Keratinocyte (primary cell): Measurements from ENCODE around the gene CARMIL1.

Experiments used
- EZH2 ChIP-seq: IDR thresholded peaks from one replicate; pipeline ENCODE4 v1.6.1; 2012; ENCODE audit warnings: inconsistent platforms, mild to moderate bottlenecking, low read length, moderate library complexity
- TF ChIP-seq, protein P1 (sequence below), 3 experiments: IDR thresholded peaks in 1 of 3; conservative IDR thresholded peaks in 1 of 3; optimal IDR thresholded peaks in 1 of 3; 2 replicates in 2 of 3; 3 replicates in 1 of 3; pipeline versions ENCODE3 to v1.5.1; 2011; ENCODE audit warnings: low read length in 3 of 3, mild to moderate bottlenecking in 3 of 3, moderate library complexity in 2 of 3, control low read depth in 1 of 3, inconsistent platforms in 1 of 3; ENCODE audit not compliant: insufficient read depth in 2 of 3; ENCODE audit errors: extremely low read depth in 1 of 3

DNA sequence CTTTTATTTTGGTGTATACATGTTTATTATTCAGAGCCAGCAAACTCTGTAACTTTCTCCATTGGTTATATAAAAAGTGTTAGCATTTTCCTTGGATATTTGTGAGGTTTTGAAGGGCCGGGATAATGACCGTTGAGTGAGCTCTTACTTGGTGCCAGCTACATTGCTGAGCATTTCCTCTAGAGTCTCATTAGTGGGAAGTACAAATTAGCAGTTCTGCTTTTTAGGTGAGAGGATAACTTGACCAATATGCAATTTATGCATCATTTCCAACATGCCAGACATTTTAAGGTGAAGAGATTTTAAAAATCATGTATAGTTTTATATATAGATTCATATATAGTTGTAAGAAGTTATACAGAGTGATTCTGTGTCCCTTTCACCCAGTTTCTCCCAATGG lies 84.3 kb downstream of the CARMIL1 start:
- TF ChIP-seq, protein P1, sequence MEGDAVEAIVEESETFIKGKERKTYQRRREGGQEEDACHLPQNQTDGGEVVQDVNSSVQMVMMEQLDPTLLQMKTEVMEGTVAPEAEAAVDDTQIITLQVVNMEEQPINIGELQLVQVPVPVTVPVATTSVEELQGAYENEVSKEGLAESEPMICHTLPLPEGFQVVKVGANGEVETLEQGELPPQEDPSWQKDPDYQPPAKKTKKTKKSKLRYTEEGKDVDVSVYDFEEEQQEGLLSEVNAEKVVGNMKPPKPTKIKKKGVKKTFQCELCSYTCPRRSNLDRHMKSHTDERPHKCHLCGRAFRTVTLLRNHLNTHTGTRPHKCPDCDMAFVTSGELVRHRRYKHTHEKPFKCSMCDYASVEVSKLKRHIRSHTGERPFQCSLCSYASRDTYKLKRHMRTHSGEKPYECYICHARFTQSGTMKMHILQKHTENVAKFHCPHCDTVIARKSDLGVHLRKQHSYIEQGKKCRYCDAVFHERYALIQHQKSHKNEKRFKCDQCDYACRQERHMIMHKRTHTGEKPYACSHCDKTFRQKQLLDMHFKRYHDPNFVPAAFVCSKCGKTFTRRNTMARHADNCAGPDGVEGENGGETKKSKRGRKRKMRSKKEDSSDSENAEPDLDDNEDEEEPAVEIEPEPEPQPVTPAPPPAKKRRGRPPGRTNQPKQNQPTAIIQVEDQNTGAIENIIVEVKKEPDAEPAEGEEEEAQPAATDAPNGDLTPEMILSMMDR (optimal IDR thresholded peaks at IDR 0.05 in 1 of 3, IDR thresholded peaks at IDR 0.05 in 1 of 3, conservative IDR thresholded peaks at IDR 0.05 in 1 of 3; ENCODE audit: extremely low read depth in 1 of 3, insufficient read depth in 2 of 3, low read length in 3 of 3): no peak
- TF ChIP-seq EZH2: no peak
